ENCODE measurements around the gene RHOBTB3.

- TF ChIP-seq CTCF (IDR thresholded peaks at IDR 0.05; ENCODE audit: low read depth, low read length): no peak
- no peak for TF ChIP-seq MAX (IDR thresholded peaks at IDR 0.05; ENCODE audit: low read depth, low read length)
- no peak for TF ChIP-seq POLR2A (IDR thresholded peaks at IDR 0.05; ENCODE audit: extremely low read depth, insufficient read length)
- TF ChIP-seq MYC (IDR thresholded peaks at IDR 0.05; ENCODE audit: low read depth, low read length): no peak
Measured at GRCh38 chr5:95839658-95840057, 108.5 kb downstream of the RHOBTB3 start.

All from NB4 (cell line).